ENCODE results near the gene CNTNAP3. TPM values are rescaled to one million over a fixed set of nuclear protein-coding genes. Genes with fewer than 3 reads are reported as not detected.
"Not testable (repeated sequence)": the region's sequence is repeated elsewhere in the genome, so short reads cannot be mapped to it uniquely, and the experiment has no call there.

Gene CNTNAP3
- total and polyA plus RNA-seq, 2 donors (not counting 1 experiment from before 2014, with no cell fraction given): 0.24 to 0.94 TPM

- not testable (repeated sequence) for H3K79me2 ChIP-seq (ENCODE audit: control insufficient read depth, insufficient read depth, low read length); ATAC-seq (ENCODE audit: low read depth); H3K27me3 Mint-ChIP-seq
These were observed 245.6 kb downstream of the CNTNAP3 start for GRCh38 chr9:39042352-39042803.

GRCh38 chr9:39041774-39042173 is 246.2 kb downstream of the CNTNAP3 start:
- DNase-seq; H4K20me1 ChIP-seq (ENCODE audit: control insufficient read depth, insufficient read depth, low read length, poor library complexity, severe bottlenecking); H3K4me2 ChIP-seq (replicated peaks; ENCODE audit: low read depth, low read length, poor library complexity, severe bottlenecking); H3K27ac Mint-ChIP-seq; H3K4me1 Mint-ChIP-seq; H3K27me3 Mint-ChIP-seq; H3K36me3 ChIP-seq (replicated peaks in 1 of 2; ENCODE audit: control extremely low read depth in 1 of 2, control insufficient read depth in 1 of 2, extremely low read depth in 1 of 2, insufficient read depth in 2 of 2, low read length in 1 of 2); POLR2A ChIA-PET; H3K9ac ChIP-seq (ENCODE audit: low read length); intact Hi-C loops (cut with micrococcal nuclease); H3K4me3 ChIP-seq (ENCODE audit: control extremely low read depth in 1 of 5, extremely low read depth in 1 of 5, insufficient read depth in 1 of 5, low read depth in 2 of 5, low read length in 4 of 5); H3K9me3 Mint-ChIP-seq (ENCODE audit: insufficient read depth); H3K4me1 ChIP-seq (ENCODE audit: control insufficient read depth in 2 of 2, insufficient read depth in 2 of 2, low read length in 2 of 2); H3K79me2 ChIP-seq (ENCODE audit: control insufficient read depth, insufficient read depth, low read length); H3K27me3 ChIP-seq (replicated peaks in 1 of 4; ENCODE audit: control extremely low read depth in 1 of 4, control insufficient read depth in 3 of 4, insufficient read depth in 4 of 4, low read length in 3 of 4); CTCF ChIA-PET; ATAC-seq (ENCODE audit: low read depth); H3K4me3 Mint-ChIP-seq; H3K27ac ChIP-seq (ENCODE audit: low read length in 2 of 2); H2AFZ ChIP-seq (ENCODE audit: insufficient read depth, low read depth, low read length, poor library complexity, severe bottlenecking): not testable (repeated sequence)
- WGBS (ENCODE audit: insufficient coverage): 94% methylated on average over 7 of the region's 10 CpGs
- H3K9me3 ChIP-seq (ENCODE audit: control extremely low read depth in 1 of 3, control insufficient read depth in 2 of 3, insufficient read depth in 1 of 3, low read length in 2 of 3): peaks cover 0 to 13% (median 0%) of the 10 kb centered on the region in 3 donors

More at GRCh38 chr9:39042352-39042803, 245.6 kb downstream of the CNTNAP3 start:
- CTCF ChIA-PET; H3K27ac Mint-ChIP-seq; H3K4me3 Mint-ChIP-seq; H3K36me3 ChIP-seq (replicated peaks in 1 of 2; ENCODE audit: control extremely low read depth in 1 of 2, control insufficient read depth in 1 of 2, extremely low read depth in 1 of 2, insufficient read depth in 2 of 2, low read length in 1 of 2); intact Hi-C loops (cut with micrococcal nuclease); H3K27ac ChIP-seq (ENCODE audit: low read length in 2 of 2); H3K4me1 Mint-ChIP-seq; H3K4me1 ChIP-seq (ENCODE audit: control insufficient read depth in 2 of 2, insufficient read depth in 2 of 2, low read length in 2 of 2); POLR2A ChIA-PET; H3K4me2 ChIP-seq (replicated peaks; ENCODE audit: low read depth, low read length, poor library complexity, severe bottlenecking); H3K27me3 ChIP-seq (replicated peaks in 1 of 4; ENCODE audit: control extremely low read depth in 1 of 4, control insufficient read depth in 3 of 4, insufficient read depth in 4 of 4, low read length in 3 of 4); H3K9ac ChIP-seq (ENCODE audit: low read length); H3K4me3 ChIP-seq (ENCODE audit: control extremely low read depth in 1 of 5, extremely low read depth in 1 of 5, insufficient read depth in 1 of 5, low read depth in 2 of 5, low read length in 4 of 5); H2AFZ ChIP-seq (ENCODE audit: insufficient read depth, low read depth, low read length, poor library complexity, severe bottlenecking); DNase-seq; H3K9me3 Mint-ChIP-seq (ENCODE audit: insufficient read depth); H4K20me1 ChIP-seq (ENCODE audit: control insufficient read depth, insufficient read depth, low read length, poor library complexity, severe bottlenecking): not testable (repeated sequence)
- H3K9me3 ChIP-seq (ENCODE audit: control extremely low read depth in 1 of 3, control insufficient read depth in 2 of 3, insufficient read depth in 1 of 3, low read length in 2 of 3): peaks cover 0 to 13% (median 0%) of the 10 kb centered on the region in 3 donors
- 92% methylated on average over 26 of the region's 27 CpGs for WGBS (ENCODE audit: insufficient coverage)

- H3K36me3 ChIP-seq (replicated peaks in 1 of 2; ENCODE audit: control extremely low read depth in 1 of 2, control insufficient read depth in 1 of 2, extremely low read depth in 1 of 2, insufficient read depth in 2 of 2, low read length in 1 of 2); H3K27ac Mint-ChIP-seq; H3K4me1 ChIP-seq (ENCODE audit: control insufficient read depth in 2 of 2, insufficient read depth in 2 of 2, low read length in 2 of 2); H2AFZ ChIP-seq (ENCODE audit: insufficient read depth, low read depth, low read length, poor library complexity, severe bottlenecking); H3K4me3 Mint-ChIP-seq; POLR2A ChIA-PET; H3K27ac ChIP-seq (ENCODE audit: low read length in 2 of 2); H3K9ac ChIP-seq (ENCODE audit: low read length); H3K9me3 Mint-ChIP-seq (ENCODE audit: insufficient read depth); H3K4me3 ChIP-seq (ENCODE audit: control extremely low read depth in 1 of 5, extremely low read depth in 1 of 5, insufficient read depth in 1 of 5, low read depth in 2 of 5, low read length in 4 of 5); H3K4me1 Mint-ChIP-seq; H4K20me1 ChIP-seq (ENCODE audit: control insufficient read depth, insufficient read depth, low read length, poor library complexity, severe bottlenecking); H3K79me2 ChIP-seq (ENCODE audit: control insufficient read depth, insufficient read depth, low read length); H3K4me2 ChIP-seq (replicated peaks; ENCODE audit: low read depth, low read length, poor library complexity, severe bottlenecking); ATAC-seq (ENCODE audit: low read depth); DNase-seq; intact Hi-C loops (cut with micrococcal nuclease); H3K27me3 Mint-ChIP-seq; H3K27me3 ChIP-seq (replicated peaks in 1 of 4; ENCODE audit: control extremely low read depth in 1 of 4, control insufficient read depth in 3 of 4, insufficient read depth in 4 of 4, low read length in 3 of 4); CTCF ChIA-PET: not testable (repeated sequence)
- H3K9me3 ChIP-seq (ENCODE audit: control extremely low read depth in 1 of 3, control insufficient read depth in 2 of 3, insufficient read depth in 1 of 3, low read length in 2 of 3): peaks cover 0 to 13% (median 0%) of the 10 kb centered on the region in 3 donors
- no CpG with 5 or more reads among the region's 2 CpGs for WGBS (ENCODE audit: insufficient coverage)
These were observed 248.8 kb downstream of the CNTNAP3 start for GRCh38 chr9:39039148-39039547.

- H3K27me3 ChIP-seq (replicated peaks in 1 of 4; ENCODE audit: control extremely low read depth in 1 of 4, control insufficient read depth in 3 of 4, insufficient read depth in 4 of 4, low read length in 3 of 4); H4K20me1 ChIP-seq (ENCODE audit: control insufficient read depth, insufficient read depth, low read length, poor library complexity, severe bottlenecking); H3K9ac ChIP-seq (ENCODE audit: low read length); H3K27me3 Mint-ChIP-seq; H3K36me3 ChIP-seq (replicated peaks in 1 of 2; ENCODE audit: control extremely low read depth in 1 of 2, control insufficient read depth in 1 of 2, extremely low read depth in 1 of 2, insufficient read depth in 2 of 2, low read length in 1 of 2); H3K79me2 ChIP-seq (ENCODE audit: control insufficient read depth, insufficient read depth, low read length); H2AFZ ChIP-seq (ENCODE audit: insufficient read depth, low read depth, low read length, poor library complexity, severe bottlenecking); H3K4me1 ChIP-seq (ENCODE audit: control insufficient read depth in 2 of 2, insufficient read depth in 2 of 2, low read length in 2 of 2); H3K4me3 Mint-ChIP-seq; H3K4me3 ChIP-seq (ENCODE audit: control extremely low read depth in 1 of 5, extremely low read depth in 1 of 5, insufficient read depth in 1 of 5, low read depth in 2 of 5, low read length in 4 of 5); H3K4me1 Mint-ChIP-seq; POLR2A ChIA-PET; H3K9me3 Mint-ChIP-seq (ENCODE audit: insufficient read depth); ATAC-seq (ENCODE audit: low read depth); intact Hi-C loops (cut with micrococcal nuclease); CTCF ChIA-PET; H3K27ac ChIP-seq (ENCODE audit: low read length in 2 of 2); H3K4me2 ChIP-seq (replicated peaks; ENCODE audit: low read depth, low read length, poor library complexity, severe bottlenecking); DNase-seq; H3K27ac Mint-ChIP-seq: not testable (repeated sequence)
- WGBS (ENCODE audit: insufficient coverage): no CpG with 5 or more reads among the region's 1 CpG
- H3K9me3 ChIP-seq (ENCODE audit: control extremely low read depth in 1 of 3, control insufficient read depth in 2 of 3, insufficient read depth in 1 of 3, low read length in 2 of 3): peaks cover 0 to 13% (median 0%) of the 10 kb centered on the region in 3 donors
These were observed 249.7 kb downstream of the CNTNAP3 start for GRCh38 chr9:39038221-39038620.
